PC-9 (cell line): ENCODE measurements around the gene FAM184B. TPM values are rescaled to one million over a fixed set of nuclear protein-coding genes. Genes with fewer than 3 reads are reported as not detected.

ENCODE experiments used
- BruUV-seq: library from RNA; stranded (reverse); fragments of 400-500 nt; replicated peaks from 2 replicates; lab custom pipeline; 2021; lab: Mats Ljungman, UMichigan
- CTCF ChIA-PET: fragments of 300-600 bp; sonication (Branson Sonifier 250); formaldehyde crosslinking; loops from one replicate; lab custom pipeline; 2022; ENCODE audit warnings: antibody characterized with exemption; lab: Charles Lee
- POLR2A ChIA-PET: fragments of 300-600 bp; sonication (Branson Sonifier 250); formaldehyde crosslinking; loops from one replicate; lab custom pipeline; 2022; ENCODE audit warnings: antibody characterized with exemption; ENCODE audit not compliant: unreplicated experiment; lab: Charles Lee
- DNase-seq, 2 experiments: peaks; one replicate each; pipeline versions ENCODE4 v3.0.0 to v3.0.0-alpha.2; 2015 to 2022; ENCODE audit warnings: mixed read lengths in 1 of 2
- H2AFZ ChIP-seq: fragments of 200-600 bp; sonication (generic); 2 replicates; pipeline ENCODE4 v1.8.1; 2017; ENCODE audit warnings: antibody characterized with exemption
- H3F3A ChIP-seq: fragments of 200-600 bp; sonication (generic); 2 replicates; pipeline ENCODE4 v1.8.1; 2017; ENCODE audit warnings: antibody characterized with exemption, mild to moderate bottlenecking, low read depth; ENCODE audit not compliant: insufficient read depth
- H3K27ac ChIP-seq: fragments of 200-600 bp; sonication (generic); 2 replicates; pipeline ENCODE4 v1.6.1; 2016; ENCODE audit warnings: mixed run types
- H3K27me3 ChIP-seq: fragments of 200-600 bp; sonication (generic); 2 replicates; pipeline ENCODE4 v1.6.1; 2016; ENCODE audit warnings: low read depth, mixed run types; ENCODE audit not compliant: insufficient read depth
- H3K36me3 ChIP-seq: fragments of 200-600 bp; sonication (generic); 2 replicates; pipeline ENCODE4 v1.6.1; 2016; ENCODE audit warnings: low read depth, mixed run types
- H3K4me1 ChIP-seq: fragments of 200-600 bp; sonication (generic); replicated peaks from 2 replicates; pipeline ENCODE4 v1.6.1; 2016; ENCODE audit warnings: mixed run types; ENCODE audit not compliant: insufficient read depth
- H3K4me2 ChIP-seq: fragments of 200-600 bp; sonication (generic); 2 replicates; pipeline ENCODE4 v1.6.1; 2017; ENCODE audit warnings: mixed run types
- H3K4me3 ChIP-seq: fragments of 200-600 bp; sonication (generic); 2 replicates; pipeline ENCODE4 v1.6.1; 2016; ENCODE audit warnings: mixed run types
- H3K79me2 ChIP-seq: fragments of 200-600 bp; sonication (generic); 2 replicates; pipeline ENCODE4 v1.6.1; 2017; ENCODE audit warnings: low read depth, mixed run types
- H3K9me2 ChIP-seq: fragments of 200-600 bp; sonication (generic); 2 replicates; pipeline ENCODE4 v1.8.1; 2017; ENCODE audit warnings: mild to moderate bottlenecking; ENCODE audit not compliant: insufficient read depth
- H3K9me3 ChIP-seq: fragments of 200-600 bp; sonication (generic); 2 replicates; pipeline ENCODE4 v1.8.1; 2016; ENCODE audit warnings: low read depth; ENCODE audit not compliant: insufficient read depth
- H4K20me1 ChIP-seq: fragments of 200-600 bp; sonication (generic); 2 replicates; pipeline ENCODE4 v1.8.1; 2017; ENCODE audit not compliant: insufficient read depth
- CTCF ChIP-seq: fragments of 200-600 bp; sonication (generic); conservative IDR thresholded peaks from 2 replicates; pipeline ENCODE4 v1.6.1; 2017; ENCODE audit warnings: mixed run types, antibody characterized with exemption, mild to moderate bottlenecking, moderate library complexity
- EZH2 ChIP-seq: fragments of 200-600 bp; sonication (generic); IDR thresholded peaks from 2 replicates; pipeline ENCODE4 v1.8.0; 2017; ENCODE audit warnings: antibody characterized with exemption, low read depth
- intact Hi-C: fragments of 100-400 bp; cut with micrococcal nuclease; formaldehyde crosslinking; loops from one replicate; pipeline ENCODE4 v1.10.0; 2022; ENCODE audit not compliant: unreplicated experiment
- total RNA-seq: library from RNA; stranded (reverse); gene quantifications from 2 replicates; pipeline ENCODE4 v1.2.3, GENCODE V29; 2021

Gene FAM184B
- total RNA-seq, 1 experiment from 2014 or later: not detected

GRCh38 chr4:17760626-17761025 is 20.8 kb downstream of the FAM184B start:
- TF ChIP-seq CTCF (no peak), EZH2 (no peak)
- H3K9me3 ChIP-seq: no peaks in the 10 kb centered on the region
- H3K4me2 ChIP-seq: no peak overlapping the region
- H2AFZ ChIP-seq: no peak overlapping the region
- H3F3A ChIP-seq: no peaks in the 10 kb centered on the region
- no peaks in the 10 kb centered on the region for H3K9me2 ChIP-seq
- intact Hi-C loops: no loop called here
- BruUV-seq: no TSS peak
- no peak for DNase-seq
- no peak overlapping the region for H3K27ac ChIP-seq
- H3K27me3 ChIP-seq: no peaks in the 10 kb centered on the region
- CTCF ChIA-PET: no interaction called here
- POLR2A ChIA-PET: no interaction called here
- no peak overlapping the region for H3K4me3 ChIP-seq
- H3K36me3 ChIP-seq: no peaks in the 10 kb centered on the region
- H3K4me1 ChIP-seq: no peaks in the 10 kb centered on the region
- no peaks in the 10 kb centered on the region for H3K79me2 ChIP-seq
- H4K20me1 ChIP-seq: no peaks in the 10 kb centered on the region

- Histone ChIP-seq H2AFZ (no peak overlapping the region), H3K9me2 (no peaks in the 10 kb centered on the region), H4K20me1 (no peaks in the 10 kb centered on the region), H3K27me3 (no peaks in the 10 kb centered on the region), H3K79me2 (no peaks in the 10 kb centered on the region), H3K9me3 (no peaks in the 10 kb centered on the region), H3K36me3 (no peaks in the 10 kb centered on the region), H3F3A (no peaks in the 10 kb centered on the region), H3K27ac (no peak overlapping the region), H3K4me3 (no peak overlapping the region), H3K4me1 (no peaks in the 10 kb centered on the region), H3K4me2 (no peak overlapping the region)
- intact Hi-C loops: no loop called here
- ChIA-PET CTCF (no interaction called here), POLR2A (no interaction called here)
- BruUV-seq: no TSS peak
- no peak for DNase-seq
- no peak for TF ChIP-seq CTCF
Observed at GRCh38 chr4:17758485-17758884, 22.9 kb downstream of the FAM184B start.

- H3K4me1 ChIP-seq: no peaks in the 10 kb centered on the region
- no peaks in the 10 kb centered on the region for H3F3A ChIP-seq
- no peaks in the 10 kb centered on the region for H4K20me1 ChIP-seq
- H3K27me3 ChIP-seq: no peaks in the 10 kb centered on the region
- POLR2A ChIA-PET: no interaction called here
- H3K9me3 ChIP-seq: no peaks in the 10 kb centered on the region
- DNase-seq: no peak
- no peaks in the 10 kb centered on the region for H3K79me2 ChIP-seq
- H3K27ac ChIP-seq: no peak overlapping the region
- H3K36me3 ChIP-seq: no peaks in the 10 kb centered on the region
- H2AFZ ChIP-seq: no peak overlapping the region
- no TSS peak for BruUV-seq
- H3K4me2 ChIP-seq: no peak overlapping the region
- CTCF ChIA-PET: no interaction called here
- TF ChIP-seq EZH2: no peak
- no peak for TF ChIP-seq CTCF
- intact Hi-C loops: no loop called here
- H3K4me3 ChIP-seq: no peak overlapping the region
- H3K9me2 ChIP-seq: no peaks in the 10 kb centered on the region
Observed at GRCh38 chr4:17757621-17758020, 23.8 kb downstream of the FAM184B start.
